Body of pancreas (tissue), 4 donors: Measurements from ENCODE around the gene UBE2G2. TPM values are rescaled to one million over a fixed set of nuclear protein-coding genes. Genes with fewer than 3 reads are reported as not detected.

ENCODE experiments used
- ATAC-seq: fragments of 150-250 bp; one replicate; pipeline ENCODE4 v1.9.1; 2016
- DNase-seq, 4 donors: peaks; one replicate each; pipeline ENCODE4 v3.0.0-alpha.2; 2019
- H3K27ac ChIP-seq, 4 donors: fragments of 200-600 bp; sonication (generic); 1 replicate in 3 of 4; 2 replicates in 1 of 4; pipeline versions ENCODE4 v1.5.1 to v1.6.1; 2016 to 2019; ENCODE audit warnings: mild to moderate bottlenecking in 1 of 4, mixed read lengths in 1 of 4, moderate library complexity in 1 of 4
- H3K27me3 ChIP-seq, 2 donors: fragments of 200-600 bp; sonication (generic); one replicate each; pipeline ENCODE4 v1.6.0; 2016; ENCODE audit warnings: mild to moderate bottlenecking in 1 of 2
- H3K36me3 ChIP-seq, 2 donors: fragments of 200-600 bp; sonication (generic); replicated peaks in 1 of 2; 2 replicates each; pipeline ENCODE4 v1.5.1; 2016; ENCODE audit warnings: low read depth in 2 of 2; ENCODE audit not compliant: insufficient read depth in 1 of 2
- H3K4me1 ChIP-seq: fragments of 200-600 bp; sonication (generic); one replicate; pipeline ENCODE4 v1.6.0; 2016
- H3K4me3 ChIP-seq, 2 donors: fragments of 200-600 bp; sonication (generic); 1 replicate in 1 of 2; 2 replicates in 1 of 2; pipeline ENCODE4 v1.5.1; 2016 to 2019
- H3K9me3 ChIP-seq, 3 donors: fragments of 200-600 bp; sonication (generic); 1 replicate in 2 of 3; 2 replicates in 1 of 3; pipeline ENCODE4 v1.5.1; 2016
- CTCF ChIP-seq, 7 experiments: fragments of 450-650 bp in 4 of 7; fragments of 200-600 bp in 3 of 7; sonication (generic) in 3 of 7; IDR thresholded peaks; one replicate each; pipeline ENCODE4 v1.5.1; 2016 to 2019; ENCODE audit warnings: antibody characterized with exemption in 7 of 7
- POLR2A ChIP-seq, 3 donors: fragments of 450-650 bp; IDR thresholded peaks; one replicate each; pipeline ENCODE4 v1.6.1; 2016; ENCODE audit warnings: antibody characterized with exemption in 3 of 3, mild to moderate bottlenecking in 2 of 3
- WGBS, 2 donors: methylation state at CpG; one replicate each; pipeline ENCODE4 v1.1.5; 2017; 5-methylcytosine and 5-hydroxymethylcytosine counted together
- intact Hi-C: fragments of 100-400 bp; cut with DNase I; formaldehyde crosslinking; loops from one replicate; pipeline ENCODE4 v1.15.1; 2023
- total RNA-seq, 2 donors: library from RNA; depleted of rRNA; stranded (reverse); fragments of >200 nt; gene quantifications; one replicate each; pipeline ENCODE4 v1.1.0, GENCODE V29; 2016

The UBE2G2 gene
- total RNA-seq, 2 donors from 2014 or later, result 61.7 to 64.3 TPM

- H3K27me3 ChIP-seq, result no peaks in the 10 kb centered on the region
- peak in 3 of 4 donors; percentile 21 to 51 (median 38) for DNase-seq
- intact Hi-C loops, result no loop called here
These were observed 65.2 kb downstream of the UBE2G2 start for GRCh38 chr21:44736291-44737004.

GRCh38 chr21:44735821-44736220, 65.8 kb downstream of the UBE2G2 start:
- no peak for TF ChIP-seq POLR2A (IDR thresholded peaks at IDR 0.05)
- TF ChIP-seq CTCF (IDR thresholded peaks at IDR 0.05), result no peak
- H3K4me1 ChIP-seq, result no peaks in the 10 kb centered on the region
- H3K27ac ChIP-seq, result no peak overlapping the region
- DNase-seq (no peak), ATAC-seq (no peak)
- intact Hi-C loops, result no loop called here
- no peaks in the 10 kb centered on the region for H3K27me3 ChIP-seq
- H3K9me3 ChIP-seq, result peaks cover 0 to 8% (median 0%) of the 10 kb centered on the region in 3 donors
- WGBS, 2 donors, result 52 to 69% methylated on average over 4 to 6 of the region's 6 CpGs
- H3K4me3 ChIP-seq, result no peak overlapping the region
- H3K36me3 ChIP-seq, result no peaks in the 10 kb centered on the region

More at GRCh38 chr21:44736291-44737004, 65.2 kb downstream of the UBE2G2 start:
- no peak for ATAC-seq
- 59 to 73% methylated on average over 5 to 8 of the region's 8 CpGs for WGBS, 2 donors
- H3K27ac ChIP-seq, result no peak overlapping the region
- H3K36me3 ChIP-seq, result no peaks in the 10 kb centered on the region
- H3K4me3 ChIP-seq, result no peak overlapping the region
- H3K9me3 ChIP-seq, result peaks cover 0 to 8% (median 0%) of the 10 kb centered on the region in 3 donors
- H3K4me1 ChIP-seq, result no peaks in the 10 kb centered on the region
- TF ChIP-seq CTCF (IDR thresholded peaks at IDR 0.05), result no peak
- no peak for TF ChIP-seq POLR2A (IDR thresholded peaks at IDR 0.05)

GRCh38 chr21:44734841-44735240, 66.8 kb downstream of the UBE2G2 start:
- no peak for ATAC-seq
- H3K4me3 ChIP-seq, result no peak overlapping the region
- WGBS, 2 donors, result 78 to 83% methylated on average over 17 of the region's 17 CpGs

GRCh38 chr21:44734026-44734745, 67.4 kb downstream of the UBE2G2 start:
- Histone ChIP-seq H3K27me3 (no peaks in the 10 kb centered on the region), H3K9me3 (peaks cover 0 to 8% (median 0%) of the 10 kb centered on the region in 3 donors), H3K36me3 (no peaks in the 10 kb centered on the region), H3K27ac (no peak overlapping the region), H3K4me3 (no peak overlapping the region), H3K4me1 (no peaks in the 10 kb centered on the region)
- TF ChIP-seq POLR2A (IDR thresholded peaks at IDR 0.05) (no peak), CTCF (IDR thresholded peaks at IDR 0.05) (no peak)
- ATAC-seq (no peak), DNase-seq (no peak)
- intact Hi-C loops, result no loop called here
- 78 to 80% methylated on average over 5 to 21 of the region's 21 CpGs for WGBS, 2 donors

More at GRCh38 chr21:44734841-44735240, 66.8 kb downstream of the UBE2G2 start:
- Histone ChIP-seq H3K27me3 (no peaks in the 10 kb centered on the region), H3K27ac (no peak overlapping the region), H3K4me1 (no peaks in the 10 kb centered on the region), H3K9me3 (peaks cover 0 to 8% (median 0%) of the 10 kb centered on the region in 3 donors), H3K36me3 (no peaks in the 10 kb centered on the region)
- no peak for DNase-seq
- TF ChIP-seq CTCF (IDR thresholded peaks at IDR 0.05) (no peak), POLR2A (IDR thresholded peaks at IDR 0.05) (no peak)
- intact Hi-C loops, result no loop called here
